ENCODE measurements around the gene KRT7. TPM values are rescaled to one million over a fixed set of nuclear protein-coding genes. Genes with fewer than 3 reads are reported as not detected.

The KRT7 gene
- total RNA-seq, 5 donors from 2014 or later (not counting 1 experiment from before 2014, with no cell fraction given) = 2.7 to 3.8 (median 3.3) TPM; not detected in 2

DNA sequence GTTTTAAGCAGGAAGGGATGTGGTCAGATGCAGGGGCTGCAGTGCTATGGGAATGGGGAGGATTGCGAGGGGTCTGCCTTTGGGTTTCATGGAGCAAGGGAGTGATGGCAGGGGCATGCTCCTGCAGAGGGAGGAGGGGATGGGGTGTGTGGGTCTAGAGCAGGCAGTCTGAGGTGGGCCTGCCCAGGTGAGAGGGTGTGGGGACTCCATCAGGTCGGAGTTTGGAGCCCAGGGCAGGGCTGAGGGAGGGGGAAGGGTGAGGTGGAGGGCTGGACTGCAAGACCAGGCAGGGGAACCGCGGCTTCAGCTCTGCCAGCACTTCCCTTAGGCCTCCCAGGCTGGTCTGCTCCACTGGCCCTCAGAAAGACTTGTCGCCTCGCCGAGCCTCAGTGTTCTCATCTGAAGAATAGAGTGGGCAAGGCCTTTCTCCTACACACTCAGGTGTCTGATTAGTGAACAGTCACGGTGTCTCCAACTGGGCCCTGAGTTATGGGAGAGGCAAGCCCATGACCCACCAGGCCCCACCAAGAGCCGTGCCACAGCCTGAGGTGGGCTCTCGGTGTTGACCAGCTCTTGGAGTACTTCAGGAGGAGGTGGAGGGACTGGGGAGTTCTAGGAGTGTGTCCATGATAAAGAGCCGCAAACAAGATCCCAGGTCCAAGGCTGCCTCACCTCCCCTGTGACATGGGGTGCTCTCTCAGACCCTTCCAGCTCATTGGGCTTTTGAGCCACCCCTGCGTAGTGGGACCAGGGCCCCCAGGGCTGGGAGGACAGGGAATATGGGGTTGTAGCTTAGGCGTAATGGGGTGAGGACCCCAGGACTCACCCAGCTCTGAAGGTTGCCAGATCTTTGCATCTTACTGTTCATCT, 21.1 kb upstream of the KRT7 start:
- CTCF ChIA-PET = no interaction called here
- Histone ChIP-seq H3K9me3 (no peaks in the 10 kb centered on the region), H3K27me3 (replicated peaks in 1 of 2; ENCODE audit: control insufficient read depth in 2 of 2, extremely low read depth in 1 of 2, insufficient read depth in 2 of 2, low read length in 1 of 2) (peaks cover 0 to 39% of the 10 kb centered on the region in 2 experiments), H3K27ac (ENCODE audit: low read length) (no peak overlapping the region), H3K36me3 (ENCODE audit: control insufficient read depth in 2 of 2, extremely low read depth in 1 of 2, insufficient read depth in 1 of 2, low read length in 1 of 2) (no peaks in the 10 kb centered on the region), H3K4me1 (ENCODE audit: control insufficient read depth in 1 of 2, extremely low read depth in 1 of 2, insufficient read depth in 2 of 2, low read length in 2 of 2) (no peaks in the 10 kb centered on the region), H3K4me3 (ENCODE audit: control insufficient read depth in 1 of 2, extremely low read depth in 1 of 2, low read length in 1 of 2) (no peak overlapping the region)
- 75% methylated on average over 6 of the region's 13 CpGs for WGBS (ENCODE audit: insufficient coverage)
- DNase-seq (no peak), ATAC-seq (replicated peaks in 1 of 4) (no peak)
- peaks cover 25 to 35% of the 10 kb centered on the region in 2 donors for H3K27me3 Mint-ChIP-seq
- H3K27ac Mint-ChIP-seq = no peak overlapping the region
- H3K4me3 Mint-ChIP-seq = no peak overlapping the region
- POLR2A ChIA-PET = no interaction called here
- H3K9me3 Mint-ChIP-seq = no peaks in the 10 kb centered on the region
- H3K36me3 Mint-ChIP-seq = no peaks in the 10 kb centered on the region
- peaks cover 0 to 7% (median 0%) of the 10 kb centered on the region in 3 donors for H3K4me1 Mint-ChIP-seq

DNA sequence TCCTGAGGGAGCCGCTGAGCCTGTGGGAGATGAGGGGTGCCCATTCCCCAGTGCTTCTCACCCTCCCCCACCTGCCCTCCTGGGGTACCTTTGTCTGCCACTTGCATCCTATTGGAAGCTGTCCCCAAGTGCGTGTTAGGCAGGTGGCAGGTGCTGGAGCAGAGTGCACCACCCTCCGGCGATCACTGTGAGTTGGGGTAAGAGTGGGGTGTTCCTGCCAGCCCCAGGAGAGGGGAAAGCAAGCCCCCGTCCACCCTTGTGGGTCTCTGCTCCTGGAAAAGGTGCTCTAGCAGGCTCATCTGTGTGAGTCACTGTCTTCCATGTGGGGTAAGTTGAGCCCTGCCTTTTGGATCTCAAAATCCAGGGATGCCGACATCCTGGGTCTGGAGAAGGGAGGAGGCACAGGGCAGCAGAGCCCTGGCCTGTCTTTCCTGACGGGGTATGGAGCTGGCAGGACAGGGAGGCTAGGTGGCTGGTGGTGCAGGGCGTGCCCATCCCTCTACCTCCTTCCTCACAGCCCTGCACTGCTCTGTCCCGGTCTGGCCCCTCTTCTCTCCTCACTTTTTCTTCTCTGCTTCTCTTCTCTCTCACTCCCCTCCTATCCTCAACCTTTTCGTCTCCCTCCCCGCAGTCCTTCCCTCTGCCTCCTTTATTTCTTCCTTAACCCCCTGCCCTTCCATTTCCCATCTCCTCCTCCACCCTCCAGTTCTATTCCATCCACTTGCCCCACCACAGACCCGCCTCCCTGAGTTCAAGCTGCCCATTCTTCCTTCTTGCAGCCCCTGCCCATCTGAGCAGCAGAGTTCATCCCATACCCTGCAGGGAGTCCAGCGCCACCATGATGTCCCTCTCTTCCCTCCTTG, 20.1 kb upstream of the KRT7 start:
- DNase-seq = no peak
- POLR2A ChIA-PET = no interaction called here
- ATAC-seq (replicated peaks in 1 of 4) = no peak
- Mint-ChIP-seq H3K4me3 (no peak overlapping the region), H3K27ac (peak overlapping the region in 1 of 2 donors; percentile 13), H3K9me3 (no peaks in the 10 kb centered on the region), H3K36me3 (no peaks in the 10 kb centered on the region), H3K4me1 (peaks cover 0 to 7% (median 0%) of the 10 kb centered on the region in 3 donors), H3K27me3 (peaks cover 24 to 35% of the 10 kb centered on the region in 2 donors)
- Histone ChIP-seq H3K27me3 (replicated peaks in 1 of 2; ENCODE audit: control insufficient read depth in 2 of 2, extremely low read depth in 1 of 2, insufficient read depth in 2 of 2, low read length in 1 of 2) (peaks cover 0 to 38% of the 10 kb centered on the region in 2 experiments), H3K4me3 (ENCODE audit: control insufficient read depth in 1 of 2, extremely low read depth in 1 of 2, low read length in 1 of 2) (no peak overlapping the region), H3K27ac (ENCODE audit: low read length) (no peak overlapping the region), H3K4me1 (ENCODE audit: control insufficient read depth in 1 of 2, extremely low read depth in 1 of 2, insufficient read depth in 2 of 2, low read length in 2 of 2) (no peaks in the 10 kb centered on the region), H3K9me3 (no peaks in the 10 kb centered on the region), H3K36me3 (ENCODE audit: control insufficient read depth in 2 of 2, extremely low read depth in 1 of 2, insufficient read depth in 1 of 2, low read length in 1 of 2) (no peaks in the 10 kb centered on the region)
- WGBS (ENCODE audit: insufficient coverage) = 58% methylated on average over 8 of the region's 13 CpGs
- CTCF ChIA-PET = no interaction called here

DNA sequence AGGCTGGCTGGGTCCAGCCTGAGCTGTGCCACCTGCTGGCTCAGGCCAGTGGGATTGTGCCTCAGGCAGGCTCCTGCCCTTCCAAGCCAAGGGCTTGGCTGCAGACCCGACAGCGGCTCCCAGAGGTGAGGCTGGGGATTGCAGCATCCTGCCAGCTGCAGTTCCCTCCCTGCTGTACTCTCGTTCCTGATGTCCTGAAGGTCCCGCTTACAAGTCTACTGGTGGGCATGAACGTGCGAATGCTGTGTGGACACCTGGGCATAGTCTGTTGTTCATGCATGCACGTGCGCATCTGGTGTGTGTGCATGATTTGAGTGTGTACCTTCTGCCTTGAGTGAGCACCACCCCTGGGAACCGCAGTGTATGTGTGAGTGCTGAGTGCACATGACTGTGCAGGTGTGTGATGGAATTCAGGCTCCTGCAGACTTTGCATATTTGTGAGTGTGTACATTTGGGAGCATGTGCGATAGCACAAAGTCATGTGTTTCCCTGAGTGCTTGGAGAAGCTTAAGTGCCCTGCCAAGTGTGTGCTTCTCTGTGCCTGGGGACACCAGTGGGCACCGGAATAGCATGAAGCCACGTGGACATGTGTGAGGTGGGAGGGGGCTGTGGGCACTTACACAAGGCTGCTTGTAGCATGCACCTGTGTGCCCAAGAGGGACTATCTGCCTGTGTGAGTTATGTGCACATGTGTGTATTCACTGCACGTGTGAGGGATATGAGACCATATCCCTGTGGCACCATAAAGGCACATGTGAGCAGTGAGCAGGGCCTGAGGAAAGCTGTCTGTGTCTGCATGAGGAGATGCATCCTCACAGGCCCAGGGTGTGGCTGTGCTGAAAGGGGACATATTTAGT, 19.3 kb upstream of the KRT7 start:
- H3K4me3 Mint-ChIP-seq = no peak overlapping the region
- peak; percentile 38 to 60 (median 55) for ATAC-seq (replicated peaks in 1 of 4)
- POLR2A ChIA-PET = no interaction called here
- Histone ChIP-seq H3K36me3 (ENCODE audit: control insufficient read depth in 2 of 2, extremely low read depth in 1 of 2, insufficient read depth in 1 of 2, low read length in 1 of 2) (no peaks in the 10 kb centered on the region), H3K27ac (ENCODE audit: low read length) (no peak overlapping the region), H3K4me1 (ENCODE audit: control insufficient read depth in 1 of 2, extremely low read depth in 1 of 2, insufficient read depth in 2 of 2, low read length in 2 of 2) (no peaks in the 10 kb centered on the region), H3K4me3 (ENCODE audit: control insufficient read depth in 1 of 2, extremely low read depth in 1 of 2, low read length in 1 of 2) (no peak overlapping the region), H3K9me3 (no peaks in the 10 kb centered on the region), H3K27me3 (replicated peaks in 1 of 2; ENCODE audit: control insufficient read depth in 2 of 2, extremely low read depth in 1 of 2, insufficient read depth in 2 of 2, low read length in 1 of 2) (peaks cover 0 to 36% of the 10 kb centered on the region in 2 experiments)
- no peaks in the 10 kb centered on the region for H3K36me3 Mint-ChIP-seq
- H3K9me3 Mint-ChIP-seq = no peaks in the 10 kb centered on the region
- peak in 26 of 35 experiments; percentile 7 to 57 (median 34) for DNase-seq
- WGBS (ENCODE audit: insufficient coverage) = 26% methylated on average over 12 of the region's 13 CpGs
- peaks cover 0 to 7% (median 0%) of the 10 kb centered on the region in 3 donors for H3K4me1 Mint-ChIP-seq
- peak overlapping the region in 1 of 2 donors; percentile 13 for H3K27ac Mint-ChIP-seq
- peaks cover 23 to 29% of the 10 kb centered on the region in 2 donors for H3K27me3 Mint-ChIP-seq
- CTCF ChIA-PET = interaction anchor here in 1 of 2 donors (0.6 kb wide), 1 partner anchor 308 kb away, joined by 3 read pairs; no protein-coding TSS in a partner anchor

- H3K27me3 Mint-ChIP-seq = peaks cover 23 to 24% of the 10 kb centered on the region in 2 donors
- no peak overlapping the region for H3K4me3 Mint-ChIP-seq
- CTCF ChIA-PET = interaction anchor here in 1 of 2 donors (0.6 kb wide), 1 partner anchor 308 kb away, joined by 3 read pairs; no protein-coding TSS in a partner anchor
- no peaks in the 10 kb centered on the region for H3K9me3 Mint-ChIP-seq
- H3K9me3 ChIP-seq = no peaks in the 10 kb centered on the region
- 60% methylated on average over 3 of the region's 3 CpGs for WGBS (ENCODE audit: insufficient coverage)
- ATAC-seq (replicated peaks in 1 of 4) (no peak), DNase-seq (no peak)
- H3K27me3 ChIP-seq (replicated peaks in 1 of 2; ENCODE audit: control insufficient read depth in 2 of 2, extremely low read depth in 1 of 2, insufficient read depth in 2 of 2, low read length in 1 of 2) = peaks cover 0 to 35% of the 10 kb centered on the region in 2 experiments
- H3K27ac ChIP-seq (ENCODE audit: low read length) = no peak overlapping the region
- no peaks in the 10 kb centered on the region for H3K36me3 ChIP-seq (ENCODE audit: control insufficient read depth in 2 of 2, extremely low read depth in 1 of 2, insufficient read depth in 1 of 2, low read length in 1 of 2)
- POLR2A ChIA-PET = no interaction called here
- H3K36me3 Mint-ChIP-seq = no peaks in the 10 kb centered on the region
- H3K4me3 ChIP-seq (ENCODE audit: control insufficient read depth in 1 of 2, extremely low read depth in 1 of 2, low read length in 1 of 2) = no peak overlapping the region
- no peak overlapping the region for H3K27ac Mint-ChIP-seq
- no peaks in the 10 kb centered on the region for H3K4me1 ChIP-seq (ENCODE audit: control insufficient read depth in 1 of 2, extremely low read depth in 1 of 2, insufficient read depth in 2 of 2, low read length in 2 of 2)
- peaks cover 0 to 7% (median 0%) of the 10 kb centered on the region in 3 donors for H3K4me1 Mint-ChIP-seq
Observed at GRCh38 chr12:52214421-52214802, 18.6 kb upstream of the KRT7 start.

DNA sequence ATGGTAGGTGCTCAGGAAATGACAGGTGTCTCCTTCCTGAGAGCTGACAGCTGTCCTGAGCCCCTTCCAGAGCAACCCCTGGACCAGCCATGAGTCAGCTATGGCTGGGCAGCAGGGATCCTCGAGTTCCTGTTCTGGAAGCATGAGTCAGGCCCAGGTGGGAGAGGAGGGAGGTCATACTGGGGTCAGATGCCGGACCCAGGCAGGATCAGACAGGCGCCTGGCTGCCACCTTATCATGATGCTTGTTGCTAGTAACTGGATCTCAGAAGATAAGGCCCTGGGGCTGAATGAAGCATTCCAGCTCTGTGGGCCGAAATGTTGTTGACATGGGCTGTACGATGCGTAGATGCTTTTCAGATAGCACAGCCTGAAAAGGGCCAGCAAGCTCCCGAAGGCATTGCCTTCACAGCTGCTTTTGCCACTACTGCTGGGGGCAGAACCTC, 17.4 kb upstream of the KRT7 start:
- CTCF ChIA-PET = no interaction called here
- H3K27ac Mint-ChIP-seq = no peak overlapping the region
- no peaks in the 10 kb centered on the region for H3K36me3 ChIP-seq (ENCODE audit: control insufficient read depth in 2 of 2, extremely low read depth in 1 of 2, insufficient read depth in 1 of 2, low read length in 1 of 2)
- H3K36me3 Mint-ChIP-seq = no peaks in the 10 kb centered on the region
- H3K27ac ChIP-seq (ENCODE audit: low read length) = no peak overlapping the region
- H3K4me1 ChIP-seq (ENCODE audit: control insufficient read depth in 1 of 2, extremely low read depth in 1 of 2, insufficient read depth in 2 of 2, low read length in 2 of 2) = no peaks in the 10 kb centered on the region
- POLR2A ChIA-PET = no interaction called here
- H3K4me1 Mint-ChIP-seq = peaks cover 0 to 7% (median 0%) of the 10 kb centered on the region in 3 donors
- WGBS (ENCODE audit: insufficient coverage) = 77% methylated on average over 7 of the region's 7 CpGs
- H3K27me3 ChIP-seq (replicated peaks in 1 of 2; ENCODE audit: control insufficient read depth in 2 of 2, extremely low read depth in 1 of 2, insufficient read depth in 2 of 2, low read length in 1 of 2) = peaks cover 0 to 43% of the 10 kb centered on the region in 2 experiments
- H3K4me3 ChIP-seq (ENCODE audit: control insufficient read depth in 1 of 2, extremely low read depth in 1 of 2, low read length in 1 of 2) = no peak overlapping the region
- no peak for ATAC-seq (replicated peaks in 1 of 4)
- peaks cover 23 to 30% of the 10 kb centered on the region in 2 donors for H3K27me3 Mint-ChIP-seq
- no peaks in the 10 kb centered on the region for H3K9me3 ChIP-seq
- H3K9me3 Mint-ChIP-seq = no peaks in the 10 kb centered on the region
- H3K4me3 Mint-ChIP-seq = no peak overlapping the region
- DNase-seq = no peak

All from T-cell (primary cell).